HG03159 (cell line): Measurements from ENCODE around the gene SSH2.

Experiments
- ATAC-seq: cut with Tn5 transposase; IDR thresholded peaks from one replicate; pipeline ENCODE4 v1.9.1; 2021; ENCODE audit warnings: mild to moderate bottlenecking, moderate library complexity; ENCODE audit not compliant: unreplicated experiment

Gene SSH2

GRCh38 chr17:29582772-29583171 is 347.3 kb downstream of the SSH2 start:
- no peak for ATAC-seq

- ATAC-seq = no peak
These were observed 347.7 kb downstream of the SSH2 start for GRCh38 chr17:29582254-29582765.

- ATAC-seq = no peak
These were observed 348.3 kb downstream of the SSH2 start for GRCh38 chr17:29581583-29582253.

- ATAC-seq = no peak
These were observed 349.9 kb downstream of the SSH2 start for GRCh38 chr17:29579866-29580771.

GRCh38 chr17:29578626-29579485 is 351.2 kb downstream of the SSH2 start:
- no peak for ATAC-seq

- ATAC-seq = no peak
These were observed 352.4 kb downstream of the SSH2 start for GRCh38 chr17:29577385-29578211.

GRCh38 chr17:29577001-29577370 is 353.0 kb downstream of the SSH2 start:
- ATAC-seq = no peak

GRCh38 chr17:29576214-29577000 is 353.6 kb downstream of the SSH2 start:
- no peak for ATAC-seq
